Kidney epithelial cell (primary cell): ENCODE measurements around the gene TBXA2R. TPM values are rescaled to one million over a fixed set of nuclear protein-coding genes. Genes with fewer than 3 reads are reported as not detected.

Source experiments
- DNase-seq: peaks from one replicate; pipeline ENCODE4 v3.0.0-alpha.2; 2010; ENCODE audit warnings: low read depth
- H3K27me3 ChIP-seq: 2 replicates; pipeline ENCODE4 v1.6.0; 2011; ENCODE audit warnings: low read length; ENCODE audit not compliant: control insufficient read depth, insufficient read depth
- H3K36me3 ChIP-seq: 2 replicates; pipeline ENCODE4 v1.5.1; 2011; ENCODE audit warnings: low read length; ENCODE audit not compliant: control insufficient read depth, insufficient read depth
- H3K4me3 ChIP-seq: 2 replicates; pipeline ENCODE4 v1.5.1; 2011; ENCODE audit warnings: low read depth, mild to moderate bottlenecking, control low read depth, low read length
- total RNA-seq: library from RNA; depleted of rRNA; stranded (reverse); fragments of >200 nt; gene quantifications from 2 replicates; pipeline ENCODE4 v1.2.3, GENCODE V29; 2015
- TF ChIP-seq, protein P1 (sequence below): IDR thresholded peaks from 2 replicates; pipeline ENCODE4 v1.5.1; 2011; ENCODE audit warnings: mild to moderate bottlenecking, moderate library complexity, low read length, control low read depth, inconsistent platforms; ENCODE audit not compliant: insufficient read depth, poor library complexity, severe bottlenecking

Gene TBXA2R
- total RNA-seq, 1 donor from 2014 or later, result 0.04 TPM

DNA sequence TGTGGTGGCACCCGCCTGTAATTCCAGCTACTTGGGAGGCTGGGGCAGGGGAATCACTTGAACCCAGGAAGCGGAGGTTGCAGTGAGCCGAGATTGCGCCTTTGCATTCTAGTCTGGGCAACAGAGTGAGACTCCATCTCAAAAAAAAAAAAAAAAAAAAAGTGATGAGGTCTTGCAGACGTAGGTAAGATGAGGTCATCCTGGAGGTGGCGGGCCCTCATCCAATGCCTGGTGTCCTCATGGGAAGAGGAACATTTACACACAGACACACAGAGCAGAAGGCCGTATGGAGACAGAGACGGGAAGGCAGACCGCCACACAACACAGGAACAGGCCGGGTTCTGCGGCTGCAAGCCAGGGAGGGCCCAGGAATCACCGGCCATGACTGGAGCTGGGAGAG lies 15.5 kb upstream of the TBXA2R start:
- no peak overlapping the region for H3K4me3 ChIP-seq
- TF ChIP-seq, protein P1, sequence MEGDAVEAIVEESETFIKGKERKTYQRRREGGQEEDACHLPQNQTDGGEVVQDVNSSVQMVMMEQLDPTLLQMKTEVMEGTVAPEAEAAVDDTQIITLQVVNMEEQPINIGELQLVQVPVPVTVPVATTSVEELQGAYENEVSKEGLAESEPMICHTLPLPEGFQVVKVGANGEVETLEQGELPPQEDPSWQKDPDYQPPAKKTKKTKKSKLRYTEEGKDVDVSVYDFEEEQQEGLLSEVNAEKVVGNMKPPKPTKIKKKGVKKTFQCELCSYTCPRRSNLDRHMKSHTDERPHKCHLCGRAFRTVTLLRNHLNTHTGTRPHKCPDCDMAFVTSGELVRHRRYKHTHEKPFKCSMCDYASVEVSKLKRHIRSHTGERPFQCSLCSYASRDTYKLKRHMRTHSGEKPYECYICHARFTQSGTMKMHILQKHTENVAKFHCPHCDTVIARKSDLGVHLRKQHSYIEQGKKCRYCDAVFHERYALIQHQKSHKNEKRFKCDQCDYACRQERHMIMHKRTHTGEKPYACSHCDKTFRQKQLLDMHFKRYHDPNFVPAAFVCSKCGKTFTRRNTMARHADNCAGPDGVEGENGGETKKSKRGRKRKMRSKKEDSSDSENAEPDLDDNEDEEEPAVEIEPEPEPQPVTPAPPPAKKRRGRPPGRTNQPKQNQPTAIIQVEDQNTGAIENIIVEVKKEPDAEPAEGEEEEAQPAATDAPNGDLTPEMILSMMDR, result no peak
- H3K36me3 ChIP-seq, result no peaks in the 10 kb centered on the region

DNA sequence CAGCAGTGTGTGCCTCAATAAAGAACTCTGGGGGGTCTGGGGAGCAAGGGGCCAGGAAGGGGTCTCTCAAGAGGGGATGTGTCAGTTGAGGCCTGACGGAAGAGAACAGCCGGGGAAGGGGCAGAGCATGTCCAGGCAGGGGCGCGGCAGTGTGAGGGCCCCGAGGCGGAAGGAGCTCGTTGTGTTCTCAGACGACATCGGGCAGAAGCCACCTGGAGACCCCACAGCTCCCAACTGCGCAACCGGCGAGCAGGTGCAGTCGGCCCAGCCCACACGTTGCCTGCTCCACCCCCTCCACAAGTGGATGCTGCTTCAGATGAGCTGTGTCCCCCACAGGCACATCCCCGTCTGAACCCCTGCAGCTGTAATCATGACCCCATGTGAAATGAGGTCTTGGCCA lies 15.0 kb upstream of the TBXA2R start:
- no peaks in the 10 kb centered on the region for H3K27me3 ChIP-seq
- no peak overlapping the region for H3K4me3 ChIP-seq
- no peaks in the 10 kb centered on the region for H3K36me3 ChIP-seq
- DNase-seq, result no peak
- TF ChIP-seq, protein P1, result no peak

More for the DNA sequence above, 15.5 kb upstream of the TBXA2R start:
- no peaks in the 10 kb centered on the region for H3K27me3 ChIP-seq
- DNase-seq, result no peak

DNA sequence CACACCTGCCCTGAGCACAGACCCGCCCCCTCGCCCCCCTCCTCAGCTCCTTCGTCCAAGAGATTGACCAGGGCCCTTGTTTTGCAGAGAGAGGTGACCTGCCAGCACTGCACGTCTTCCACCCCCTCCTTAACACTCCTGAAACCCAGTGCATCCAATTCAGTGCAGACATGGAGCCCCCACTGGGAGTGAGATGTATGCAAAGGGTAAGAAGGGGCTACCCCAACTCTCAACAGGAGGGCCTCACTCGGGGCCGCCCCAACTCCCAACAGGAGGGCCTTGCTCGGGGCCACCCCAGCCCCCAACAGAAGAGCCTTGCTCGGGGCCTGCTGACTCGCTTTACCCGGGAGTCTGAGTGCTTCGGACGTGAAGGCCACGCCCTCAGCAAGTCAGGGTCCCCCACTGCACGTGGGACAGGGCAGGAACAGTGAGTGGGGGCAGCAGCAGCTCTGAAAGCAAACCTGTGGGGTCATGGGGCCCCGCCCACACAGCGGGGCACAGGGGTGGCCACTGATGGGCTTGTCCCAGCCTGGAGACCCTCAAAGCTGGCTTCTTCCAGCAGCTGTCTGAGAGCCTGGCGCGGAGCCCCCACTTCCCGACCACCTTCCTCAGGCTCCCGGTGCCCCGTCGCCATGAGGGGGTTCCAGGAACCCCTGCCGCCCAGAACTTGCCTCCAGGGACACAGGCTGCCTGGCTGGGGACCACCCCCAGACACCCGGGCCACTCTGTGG lies 14.3 kb upstream of the TBXA2R start:
- no peak for DNase-seq
- Histone ChIP-seq H3K4me3 (no peak overlapping the region), H3K36me3 (no peaks in the 10 kb centered on the region), H3K27me3 (no peaks in the 10 kb centered on the region)
- TF ChIP-seq, protein P1, result no peak

DNA sequence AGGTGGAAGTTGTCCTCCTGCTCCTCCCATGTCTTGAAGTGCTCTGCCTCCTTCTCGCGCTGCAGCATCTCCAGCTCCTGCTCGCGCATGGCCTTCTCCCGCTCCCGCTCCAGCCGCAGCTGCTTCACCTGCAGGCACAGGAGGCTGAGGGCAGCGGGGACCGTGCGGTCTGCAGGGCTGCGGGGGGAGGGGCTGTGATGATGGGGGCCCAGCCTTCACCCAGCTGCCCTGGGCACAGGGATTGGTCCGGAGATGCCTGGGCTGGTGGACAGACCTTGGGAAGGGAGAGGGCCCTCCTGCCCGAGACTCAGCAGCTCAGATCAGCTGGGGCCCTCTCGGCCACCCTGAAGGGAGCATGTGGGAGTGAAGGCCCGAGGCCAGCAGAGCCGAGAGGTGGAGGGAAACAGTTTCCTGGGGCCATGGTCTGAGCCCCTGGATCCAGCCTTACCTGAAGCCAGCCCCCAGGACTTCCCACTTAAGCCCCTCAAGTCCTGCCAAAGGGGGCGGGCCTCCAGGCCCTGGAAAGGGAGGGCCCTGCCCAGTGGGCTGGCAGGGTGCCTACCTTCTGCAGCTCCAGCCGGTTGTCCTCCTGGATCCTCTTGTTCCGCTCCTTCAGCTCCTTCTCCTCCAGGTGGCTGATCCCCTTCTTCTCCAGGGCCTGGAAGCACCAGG lies 13.6 kb upstream of the TBXA2R start:
- H3K27me3 ChIP-seq, result no peaks in the 10 kb centered on the region
- no peak for DNase-seq
- TF ChIP-seq, protein P1, result no peak
- no peaks in the 10 kb centered on the region for H3K36me3 ChIP-seq
- H3K4me3 ChIP-seq, result no peak overlapping the region

DNA sequence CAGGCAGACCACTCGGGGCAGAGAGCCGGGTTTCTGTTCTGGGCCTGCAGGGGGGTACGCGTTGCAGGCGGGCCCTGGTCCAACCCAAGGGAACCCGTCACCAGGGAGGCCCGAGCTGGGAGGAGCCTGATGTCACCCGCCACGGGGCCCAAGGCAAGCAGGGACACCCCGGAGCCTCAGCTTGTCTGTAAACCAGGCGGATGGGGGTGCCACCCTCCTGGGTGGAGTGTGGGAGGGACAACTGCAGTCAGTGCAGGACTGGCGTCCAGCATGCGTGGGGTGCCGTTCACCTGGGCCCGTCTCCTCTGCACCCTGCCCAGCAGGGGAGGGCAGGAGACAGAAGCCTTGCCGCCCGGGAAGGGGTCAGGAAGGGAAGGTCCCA lies 12.9 kb upstream of the TBXA2R start:
- H3K36me3 ChIP-seq, result no peaks in the 10 kb centered on the region
- TF ChIP-seq, protein P1, result no peak

More for the DNA sequence above, 12.9 kb upstream of the TBXA2R start:
- no peak for DNase-seq
- Histone ChIP-seq H3K27me3 (no peaks in the 10 kb centered on the region), H3K4me3 (no peak overlapping the region)
